Stromal cell of bone marrow (primary cell): ENCODE data around the gene GABRR3.
"Not testable (repeated sequence)": the region's sequence is repeated elsewhere in the genome, so short reads cannot be mapped to it uniquely, and the experiment has no call there.

Source experiments
- DNase-seq: peaks from one replicate; pipeline ENCODE4 v3.0.0-alpha.2; 2012; ENCODE audit warnings: low read depth

Gene GABRR3

GRCh38 chr3:98021830-98022560, 13.1 kb downstream of the GABRR3 start:
- DNase-seq: no peak

GRCh38 chr3:98020412-98020811, 14.7 kb downstream of the GABRR3 start:
- no peak for DNase-seq

GRCh38 chr3:98018301-98018700, 16.8 kb downstream of the GABRR3 start:
- no peak for DNase-seq

- DNase-seq: no peak
Observed at GRCh38 chr3:98014268-98014585, 20.9 kb downstream of the GABRR3 start.

DNA sequence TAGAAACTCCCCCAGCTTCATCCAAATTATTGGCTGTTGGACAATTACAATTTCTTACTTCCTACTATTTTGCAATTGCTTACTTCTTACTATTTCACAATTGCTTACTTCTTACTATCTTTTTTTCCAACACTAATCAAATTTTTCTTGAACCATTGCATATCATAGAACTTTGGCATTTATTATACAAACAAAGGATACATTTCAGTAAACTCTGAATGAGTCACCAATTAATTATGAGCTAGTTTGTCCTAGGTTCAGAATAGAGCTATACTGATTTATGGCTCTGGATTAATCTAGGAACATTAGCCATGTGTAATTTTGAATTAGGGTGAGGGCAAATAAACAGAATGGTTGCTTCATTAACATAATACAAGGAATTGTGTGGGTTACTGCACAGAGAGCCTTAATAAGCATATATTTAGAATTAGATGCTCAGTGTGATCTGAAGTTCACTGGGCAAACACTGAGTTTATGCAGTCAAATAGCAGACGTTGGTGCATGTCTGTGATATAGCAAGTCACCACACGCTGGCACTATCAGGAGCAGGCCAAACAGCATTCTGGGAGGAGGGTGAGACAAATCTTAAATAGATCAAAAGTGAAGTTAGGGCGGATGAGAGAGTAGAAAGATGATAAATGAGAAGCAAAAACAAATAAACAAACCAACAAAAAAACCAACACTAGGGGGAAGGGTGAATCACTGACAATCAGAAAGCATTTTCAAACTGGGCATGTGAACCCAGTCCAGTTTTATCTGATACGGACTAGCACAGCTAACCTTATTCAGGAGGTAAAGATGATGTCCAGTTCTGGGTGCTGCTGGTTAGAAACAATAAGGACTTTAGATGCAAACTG, 21.5 kb downstream of the GABRR3 start:
- no peak for DNase-seq

GRCh38 chr3:98012979-98013378, 22.1 kb downstream of the GABRR3 start:
- peak; percentile 51 for DNase-seq

DNA sequence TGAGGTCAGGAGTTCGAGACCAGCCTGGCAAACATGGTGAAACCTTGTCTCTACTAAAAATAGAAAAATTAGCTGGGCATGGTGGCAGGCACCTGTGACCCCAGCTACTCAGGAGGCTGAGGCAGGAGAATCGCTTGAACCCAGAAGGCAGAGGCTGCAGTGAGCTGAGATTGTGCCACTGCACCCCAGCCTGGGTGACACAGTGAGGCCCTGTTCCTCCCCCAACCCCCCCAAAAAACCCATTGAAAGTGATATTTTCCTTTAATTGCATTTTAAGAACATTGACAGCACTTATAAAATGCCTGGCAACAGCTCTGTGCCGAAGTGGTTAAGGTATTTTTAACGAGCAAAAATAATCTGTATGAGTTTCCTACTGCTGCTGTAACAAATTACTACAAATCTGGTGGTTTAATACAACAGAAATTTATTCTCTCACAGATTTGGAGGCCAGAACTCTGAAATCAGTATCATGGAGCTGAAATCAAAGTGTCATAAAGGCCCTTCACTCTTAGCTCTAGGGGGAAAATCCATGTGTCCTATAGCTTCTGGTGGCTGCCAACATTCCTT, 24.1 kb downstream of the GABRR3 start:
- DNase-seq: not testable (repeated sequence)

DNA sequence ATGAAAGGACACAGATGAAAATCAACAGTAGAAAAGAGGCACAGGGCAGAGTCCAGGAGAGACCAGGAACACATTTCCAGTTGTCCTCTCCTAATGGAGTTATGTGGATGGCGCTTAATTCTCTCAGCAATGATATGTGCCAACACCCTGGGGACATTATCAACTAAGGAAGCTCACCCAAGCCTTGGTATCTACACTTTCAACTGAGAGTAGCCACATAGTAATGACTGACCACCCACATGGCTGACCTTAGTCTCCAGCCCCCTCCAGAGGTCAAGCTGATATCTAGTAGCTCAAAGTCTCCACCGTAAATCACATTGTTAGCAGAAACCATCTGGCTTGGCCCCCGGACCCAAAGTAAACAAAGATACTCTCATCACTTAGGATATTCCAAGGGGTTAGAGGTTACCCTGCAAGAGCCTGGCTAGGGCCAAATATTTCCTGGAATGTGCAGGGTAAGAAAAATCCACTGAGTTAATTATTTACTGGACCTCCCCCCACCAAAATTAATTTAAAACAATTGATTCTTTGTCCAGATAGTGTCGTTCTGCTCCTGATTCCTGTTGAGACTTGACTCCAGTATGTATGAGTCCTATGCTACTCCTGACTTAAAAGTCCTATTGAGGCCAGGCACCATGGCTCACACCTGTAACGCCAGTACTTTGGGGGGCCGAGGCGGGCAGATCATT, 24.8 kb downstream of the GABRR3 start:
- no peak for DNase-seq

GRCh38 chr3:98008855-98009254, 26.3 kb downstream of the GABRR3 start:
- no peak for DNase-seq

DNA sequence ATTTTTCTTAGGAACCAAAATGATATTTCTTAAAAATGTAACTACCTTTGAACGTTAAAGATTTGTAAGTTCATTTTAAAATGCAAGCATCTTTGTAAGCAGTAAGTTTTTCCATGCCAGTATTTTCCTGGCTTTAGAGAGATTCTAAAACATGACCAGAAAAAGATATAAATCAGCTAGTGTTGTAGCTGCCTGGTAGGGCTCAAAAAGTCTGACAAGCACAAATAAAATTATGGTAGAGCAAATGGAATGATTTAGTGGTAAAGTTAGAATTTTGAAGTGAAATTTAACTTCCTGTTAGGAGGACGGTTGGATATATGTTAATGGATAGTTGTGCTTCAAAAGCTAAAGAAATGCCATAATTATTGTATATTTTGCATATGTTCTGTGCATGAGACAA, 29.7 kb downstream of the GABRR3 start:
- no peak for DNase-seq

DNA sequence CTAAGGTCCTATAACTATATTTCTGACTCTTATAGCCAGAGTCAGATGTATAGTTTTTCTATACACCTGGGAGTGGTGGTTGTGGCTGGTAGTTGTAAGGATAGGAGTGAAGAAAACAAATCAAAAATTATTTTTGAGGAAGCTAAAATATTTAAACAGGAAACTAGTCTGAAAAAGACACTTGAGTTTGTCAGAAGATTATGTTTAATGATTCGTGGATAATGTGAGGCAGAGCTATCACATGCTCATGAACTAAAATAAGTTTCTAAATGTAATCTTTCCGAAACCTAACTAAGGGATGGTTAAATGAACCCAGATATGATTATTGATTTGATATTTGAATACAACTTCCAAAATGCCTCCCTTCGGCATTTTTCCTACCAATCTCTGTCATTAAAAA, 30.4 kb downstream of the GABRR3 start:
- DNase-seq: no peak

- DNase-seq: no peak
Observed at GRCh38 chr3:98003306-98003969, 31.7 kb downstream of the GABRR3 start.

- DNase-seq: no peak
Observed at GRCh38 chr3:98002717-98003116, 32.4 kb downstream of the GABRR3 start.

- DNase-seq: no peak
Observed at GRCh38 chr3:97999994-98000393, 35.1 kb downstream of the GABRR3 start.

DNA sequence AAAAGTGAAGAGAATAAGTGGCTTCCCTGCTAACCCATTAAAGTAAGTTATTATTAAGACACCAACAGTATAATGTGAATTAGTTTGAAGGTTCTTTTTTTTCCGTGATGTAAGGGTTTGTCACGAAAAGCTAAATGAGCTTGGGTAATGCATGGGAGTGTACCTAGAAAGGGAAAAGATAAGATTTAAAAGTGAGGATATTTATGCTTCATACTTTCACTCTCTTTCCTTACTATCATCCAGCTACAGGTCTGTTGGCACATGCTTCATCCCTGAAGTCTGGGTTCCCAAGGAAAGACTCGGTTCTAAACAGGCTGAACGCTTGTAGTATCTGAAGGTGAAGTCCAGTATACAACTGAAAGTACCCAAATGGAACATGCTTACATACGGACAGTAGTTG, 36.0 kb downstream of the GABRR3 start:
- DNase-seq: no peak

DNA sequence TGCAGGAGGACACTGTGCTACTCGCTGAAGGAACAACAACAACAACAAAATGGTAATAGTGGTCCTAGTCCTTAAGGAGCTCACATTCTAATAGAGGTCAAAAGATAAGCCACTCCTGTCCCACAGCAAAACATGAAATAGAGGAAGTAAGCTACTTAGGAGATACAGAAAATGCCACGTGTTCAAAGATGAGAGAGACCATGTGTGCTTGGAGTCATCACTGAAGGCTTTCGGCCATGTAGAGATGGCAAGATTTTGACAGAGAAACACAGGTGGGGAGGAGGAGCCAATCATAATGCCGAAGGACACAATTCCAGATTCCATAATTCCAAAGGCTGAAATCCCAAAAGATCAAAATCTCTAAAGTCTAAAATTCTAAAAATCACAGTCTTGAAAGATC, 38.1 kb downstream of the GABRR3 start:
- DNase-seq: no peak

DNA sequence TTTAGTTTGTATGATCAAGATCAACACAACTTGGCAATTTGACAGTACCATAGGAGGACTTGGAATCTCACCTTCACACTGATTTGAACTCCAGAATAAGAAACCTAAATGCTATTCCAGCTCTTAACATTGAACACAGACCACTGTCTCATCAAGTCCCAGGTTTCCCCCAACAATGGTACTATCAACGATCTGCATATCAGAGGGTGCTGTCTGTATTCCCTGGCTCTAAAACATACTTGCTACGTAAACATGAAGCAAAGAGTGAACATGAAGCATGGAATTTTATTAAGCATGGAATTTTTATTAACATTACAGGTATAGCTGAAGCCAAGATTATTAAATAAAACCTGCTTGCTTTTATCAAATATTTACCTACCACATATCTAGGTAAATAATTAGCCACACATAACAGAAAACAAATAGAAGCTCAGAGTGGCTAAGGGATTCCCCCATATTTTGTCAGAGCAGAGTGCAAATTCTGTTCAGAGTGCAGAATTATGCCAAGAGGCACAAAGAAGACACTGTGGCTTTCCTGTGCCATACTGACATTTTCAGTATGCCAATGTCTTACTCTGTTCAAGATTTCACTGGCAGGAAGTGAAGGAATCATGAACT, 40.7 kb downstream of the GABRR3 start:
- DNase-seq: no peak

DNA sequence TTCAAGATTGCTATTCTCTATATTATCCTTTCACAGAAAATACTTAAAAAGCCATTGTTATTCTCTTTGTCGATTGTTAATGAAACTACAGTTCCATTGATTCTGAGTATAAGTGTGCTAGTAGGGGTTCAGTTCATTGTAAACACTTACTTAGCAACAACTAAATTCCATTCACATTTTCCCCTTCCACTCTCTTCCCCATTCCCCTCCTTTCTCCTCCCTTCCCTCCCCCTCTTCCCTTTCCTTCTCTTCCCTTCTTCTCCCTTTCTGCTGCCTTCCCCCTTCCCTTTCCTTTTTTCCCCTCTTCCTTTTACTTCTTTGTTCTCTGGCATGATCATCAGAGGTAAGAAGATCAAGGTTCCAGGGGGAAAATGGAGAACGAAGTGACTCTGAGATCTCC, 41.6 kb downstream of the GABRR3 start:
- no peak for DNase-seq

DNA sequence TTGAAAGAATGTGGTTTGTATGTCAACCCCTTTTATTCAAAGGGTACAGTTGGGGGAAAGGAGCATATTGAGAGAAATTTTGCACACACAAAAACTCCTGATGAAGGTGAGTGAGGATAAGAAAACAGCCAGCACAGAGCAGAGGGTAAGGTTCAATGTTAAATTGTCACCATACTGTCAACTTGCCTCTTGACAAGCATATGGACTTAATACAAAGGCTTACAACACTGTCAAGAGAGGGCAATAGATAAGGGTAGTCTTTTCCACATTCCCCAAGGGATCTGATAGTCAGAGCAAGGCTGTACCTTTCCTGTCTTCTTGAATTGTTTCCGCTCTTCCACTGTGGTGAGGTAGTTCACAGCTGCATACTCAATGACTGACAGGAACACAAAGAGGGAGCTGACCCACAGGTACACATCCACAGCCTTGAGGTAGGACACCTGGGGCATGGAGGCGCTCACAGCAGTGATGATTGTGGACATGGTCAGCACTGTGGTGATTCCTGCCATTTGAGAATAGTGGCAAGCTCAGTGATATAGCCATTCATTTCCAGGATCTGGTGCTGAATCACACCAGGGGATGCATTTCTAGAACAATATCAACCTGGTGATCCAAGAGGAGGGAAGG, 42.5 kb downstream of the GABRR3 start:
- no peak for DNase-seq

GRCh38 chr3:97991293-97991682, 43.8 kb downstream of the GABRR3 start:
- no peak for DNase-seq

DNA sequence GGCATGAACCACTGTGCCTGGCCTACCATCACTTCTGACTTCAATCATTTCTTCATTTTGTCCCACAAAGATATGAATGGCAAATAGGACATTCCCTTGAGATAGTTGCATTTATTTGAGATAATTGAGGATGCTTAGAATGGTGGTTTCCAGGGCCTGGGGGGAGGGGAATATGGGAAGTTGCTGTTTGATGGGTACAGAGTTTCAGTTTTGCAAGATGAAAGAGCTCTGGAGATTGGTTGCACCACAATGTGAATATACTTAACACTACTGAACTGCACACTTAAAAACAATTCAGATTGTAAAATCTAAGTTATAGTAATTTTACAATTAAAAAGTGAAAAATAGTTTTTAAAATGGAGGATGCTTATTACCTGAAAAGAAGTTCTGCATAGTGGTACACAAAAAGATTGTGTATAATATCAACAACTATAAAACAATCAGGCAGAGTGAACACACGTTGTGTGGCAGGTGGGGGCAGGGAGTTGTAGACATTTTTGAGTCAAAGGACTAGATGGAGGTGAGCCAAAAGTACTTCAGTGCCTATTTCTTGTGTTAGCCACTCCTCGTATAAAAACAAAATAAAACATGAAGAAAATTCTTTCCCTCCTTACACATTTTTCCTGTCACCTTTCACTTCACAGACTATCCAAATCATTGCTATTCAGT, 44.4 kb downstream of the GABRR3 start:
- DNase-seq: no peak
